HFF-Myc (cell line): ENCODE results near the gene NCOR1.
A peak's percentile ranks its signal among the peaks of the same experiment; 100 is the strongest.
"Not testable (repeated sequence)": the region's sequence is repeated elsewhere in the genome, so short reads cannot be mapped to it uniquely, and the experiment has no call there.

Experiments
- DNase-seq: peaks from one replicate; pipeline ENCODE4 v3.0.0-alpha.2; 2011; ENCODE audit warnings: low read depth; ENCODE audit errors: extremely low read depth
- H3K4me3 ChIP-seq: replicated peaks from 2 replicates; pipeline ENCODE4 v1.5.1; 2011; ENCODE audit warnings: low read depth, mild to moderate bottlenecking, control low read depth, low read length
- CTCF ChIP-seq: IDR thresholded peaks from 2 replicates; pipeline ENCODE4 v1.5.1; 2012; ENCODE audit warnings: mild to moderate bottlenecking, low read depth, low read length, control low read depth; ENCODE audit errors: missing control alignments

The NCOR1 gene

DNA sequence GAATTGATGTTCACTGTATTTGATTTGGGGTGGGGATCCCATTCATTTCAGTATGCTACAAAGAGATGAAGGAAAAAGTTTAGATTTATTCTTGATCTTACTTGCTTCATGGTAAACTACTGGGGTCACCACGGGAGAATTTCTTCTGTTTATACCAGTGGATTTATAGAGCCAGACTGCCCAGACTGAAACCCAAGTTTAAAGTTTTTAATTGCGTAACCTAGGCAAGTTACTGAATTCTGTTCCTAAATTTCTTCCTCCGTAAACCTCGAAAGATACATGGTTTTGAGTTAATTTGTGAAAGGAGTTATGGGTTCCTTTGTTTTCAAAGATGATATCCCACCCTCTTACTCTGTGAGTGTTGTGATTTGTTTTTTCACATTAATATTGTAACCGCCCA lies 28.1 kb upstream of the NCOR1 start:
- TF ChIP-seq CTCF: no peak

DNA sequence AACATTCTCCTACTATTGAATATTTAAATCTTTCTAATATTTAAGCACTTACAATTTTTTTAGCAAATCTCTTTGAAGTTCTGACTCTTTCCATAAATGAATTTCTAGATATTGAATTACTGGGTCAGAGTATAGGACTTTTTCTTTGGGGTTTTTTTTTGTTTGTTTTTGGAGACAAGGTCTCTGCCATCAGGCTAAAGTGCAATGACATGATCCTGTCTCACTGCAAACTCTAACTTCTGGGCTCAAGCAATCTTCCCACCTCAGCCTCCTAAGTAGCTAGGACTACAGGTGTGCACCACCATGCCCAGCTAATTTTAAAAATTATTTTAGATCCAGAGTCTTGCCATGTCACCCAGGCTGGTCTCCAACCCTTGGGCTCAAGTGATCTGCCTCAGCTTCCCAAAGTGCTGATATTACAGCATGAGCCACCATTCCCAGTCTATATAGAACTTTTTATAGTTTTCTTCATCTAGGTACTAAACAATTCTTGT lies 26.6 kb upstream of the NCOR1 start:
- TF ChIP-seq CTCF: no peak
- no peak overlapping the region for H3K4me3 ChIP-seq
- DNase-seq: no peak

More for the DNA sequence above, 28.1 kb upstream of the NCOR1 start:
- DNase-seq: no peak
- H3K4me3 ChIP-seq: no peak overlapping the region

DNA sequence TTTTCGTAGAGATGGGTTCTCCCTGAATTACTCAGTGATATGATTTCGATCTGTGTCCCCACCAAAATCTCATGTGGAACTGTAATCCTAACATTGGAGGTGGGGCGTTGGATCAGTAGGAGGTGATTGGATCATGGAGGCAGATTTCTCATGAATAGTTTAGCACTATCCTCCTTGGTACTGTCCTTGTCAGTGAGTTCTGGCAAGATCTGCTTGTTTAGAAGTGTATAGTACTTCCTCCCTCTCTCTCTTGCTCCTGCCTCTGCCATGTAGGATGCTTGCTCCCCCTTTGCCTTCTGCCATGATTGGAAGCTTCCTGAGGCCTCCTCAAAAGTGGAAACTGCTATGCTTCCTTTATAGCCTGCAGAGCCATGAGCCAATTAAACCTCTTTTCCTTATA lies 24.6 kb upstream of the NCOR1 start:
- TF ChIP-seq CTCF: no peak
- H3K4me3 ChIP-seq: no peak overlapping the region
- DNase-seq: no peak

- DNase-seq: no peak
- H3K4me3 ChIP-seq: no peak overlapping the region
- TF ChIP-seq CTCF: no peak
These were observed 17.1 kb upstream of the NCOR1 start for GRCh38 chr17:16232391-16232790.

- not testable (repeated sequence) for DNase-seq, H3K4me3 ChIP-seq
These were observed 14.7 kb upstream of the NCOR1 start for GRCh38 chr17:16229912-16230561.

DNA sequence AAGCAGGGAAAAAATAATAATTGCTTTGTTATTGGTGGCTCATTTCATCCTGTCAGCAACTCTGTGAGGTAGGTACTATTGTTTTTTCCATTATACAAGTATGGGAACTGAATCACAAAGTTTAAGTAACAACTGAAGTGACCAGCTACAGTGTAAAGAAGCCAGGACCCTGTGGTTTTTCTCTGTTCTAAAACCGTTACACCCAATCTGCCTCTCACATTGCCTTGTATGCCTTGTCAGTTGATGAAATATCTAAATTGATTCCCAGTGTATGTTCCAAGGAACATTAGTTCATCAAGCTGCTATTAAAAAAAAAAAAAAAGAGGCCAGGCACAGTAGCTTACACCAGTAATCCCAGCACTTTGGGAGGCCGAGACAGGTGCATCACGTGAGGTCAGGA lies 7.1 kb upstream of the NCOR1 start:
- no peak for TF ChIP-seq CTCF
- DNase-seq: no peak
- no peak overlapping the region for H3K4me3 ChIP-seq

DNA sequence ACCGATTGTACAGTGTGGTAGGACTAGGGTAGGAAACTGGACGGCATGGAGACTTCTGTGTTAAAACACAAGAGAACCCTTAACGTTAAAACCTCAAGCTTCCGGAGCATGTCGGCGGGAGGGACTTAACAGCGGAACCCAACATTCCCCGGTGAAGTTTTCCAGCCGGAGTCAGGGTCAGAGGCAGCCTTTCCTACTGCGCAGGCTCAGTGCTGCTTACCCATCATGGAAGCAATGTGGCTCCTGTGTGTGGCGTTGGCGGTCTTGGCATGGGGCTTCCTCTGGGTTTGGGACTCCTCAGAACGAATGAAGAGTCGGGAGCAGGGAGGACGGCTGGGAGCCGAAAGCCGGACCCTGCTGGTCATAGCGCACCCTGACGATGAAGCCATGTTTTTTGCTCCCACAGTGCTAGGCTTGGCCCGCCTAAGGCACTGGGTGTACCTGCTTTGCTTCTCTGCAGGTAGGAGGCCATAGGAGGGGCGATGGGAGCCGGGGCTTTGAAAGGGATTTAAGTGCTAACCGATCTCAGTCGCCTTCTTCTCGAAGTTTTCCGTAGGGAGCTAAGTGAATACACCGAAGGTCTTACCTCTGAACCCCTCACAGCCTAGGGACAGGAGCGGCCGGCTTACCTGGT lies 1.8 kb upstream of the NCOR1 start, which contains the start of gene PIGL:
TSS of gene PIGL (plus strand) at position 209 of the 634 bp plus-strand sequence. CDS start at position 226, 17 bp downstream.
- peak within 1 kb of the TSS; percentile 100 for H3K4me3 ChIP-seq
- no peak for TF ChIP-seq CTCF
- DNase-seq: peak; percentile 92

DNA sequence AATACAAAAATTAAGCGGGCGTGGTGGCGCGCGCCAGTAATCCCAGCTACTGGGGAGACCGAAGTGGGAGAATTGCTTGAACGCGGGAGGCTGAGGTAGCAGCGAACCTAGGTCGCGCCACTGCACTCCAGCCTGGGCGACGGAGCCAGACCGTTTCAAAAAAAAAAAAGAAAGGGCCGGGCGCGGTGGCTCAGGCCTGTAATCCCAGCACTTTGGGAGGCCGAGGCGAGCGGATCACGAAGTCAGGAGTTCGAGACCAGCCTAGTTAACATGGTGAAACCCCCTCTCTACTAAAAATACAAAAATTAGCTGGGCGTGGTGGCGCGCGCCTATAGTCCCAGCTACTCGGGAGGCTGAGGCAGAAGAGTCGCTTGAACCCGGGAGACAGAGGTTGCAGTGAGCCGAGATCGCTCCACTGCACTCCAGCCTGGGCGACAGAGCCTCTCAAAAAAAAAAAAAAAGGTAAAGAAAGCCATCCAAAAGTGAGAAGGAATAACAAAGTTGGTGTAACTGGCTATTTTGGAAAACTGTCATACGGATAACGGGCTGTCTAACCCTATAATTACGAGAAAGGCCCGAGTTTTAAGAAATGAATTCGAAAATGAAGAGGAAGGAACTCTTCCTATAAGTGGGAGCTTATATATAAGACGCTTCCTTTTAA lies 1.1 kb upstream of the NCOR1 start:
- DNase-seq: not testable (repeated sequence)
- H3K4me3 ChIP-seq: peak overlapping the region; percentile 100
